MM.1S (cell line): ENCODE measurements around the gene GRID2IP.

Experiments
- DNase-seq: peaks from one replicate; pipeline ENCODE4 v3.0.0-alpha.2; 2015
- H2AFZ ChIP-seq: fragments of 300-600 bp; sonication (generic); 2 replicates; pipeline ENCODE4 v1.6.0; 2016; ENCODE audit warnings: antibody characterized with exemption, low read length
- H3F3A ChIP-seq: fragments of 300-600 bp; sonication (generic); 2 replicates; pipeline ENCODE4 v1.6.1; 2016; ENCODE audit warnings: mild to moderate bottlenecking, antibody characterized with exemption, low read length, moderate library complexity, mixed read lengths; ENCODE audit not compliant: insufficient read depth
- H3K27ac ChIP-seq: fragments of 300-600 bp; sonication (generic); 2 replicates; pipeline ENCODE4 v1.5.1; 2016; ENCODE audit warnings: mild to moderate bottlenecking, low read length
- H3K27me3 ChIP-seq: fragments of 300-600 bp; sonication (generic); replicated peaks from 2 replicates; pipeline ENCODE4 v1.6.0; 2016; ENCODE audit warnings: low read length; ENCODE audit not compliant: insufficient read depth
- H3K36me3 ChIP-seq: fragments of 300-600 bp; sonication (generic); replicated peaks from 2 replicates; pipeline ENCODE4 v1.6.1; 2016; ENCODE audit warnings: mild to moderate bottlenecking, low read length, mixed read lengths; ENCODE audit not compliant: insufficient read depth
- H3K4me1 ChIP-seq: fragments of 300-600 bp; sonication (generic); 2 replicates; pipeline ENCODE4 v1.6.1; 2016; ENCODE audit warnings: low read length, mixed read lengths
- H3K4me2 ChIP-seq: fragments of 300-600 bp; sonication (generic); 2 replicates; pipeline ENCODE4 v1.6.0; 2016; ENCODE audit warnings: low read depth, low read length
- H3K4me3 ChIP-seq: fragments of 300-600 bp; sonication (generic); 2 replicates; pipeline ENCODE4 v1.5.1; 2016; ENCODE audit warnings: low read length, mixed read lengths
- H3K79me2 ChIP-seq: fragments of 300-600 bp; sonication (generic); 2 replicates; pipeline ENCODE4 v1.6.1; 2016; ENCODE audit warnings: mixed run types, low read length, mixed read lengths
- H3K9ac ChIP-seq: fragments of 300-600 bp; sonication (generic); 2 replicates; pipeline ENCODE4 v1.6.1; 2016; ENCODE audit warnings: low read length, mixed read lengths
- H3K9me2 ChIP-seq: fragments of 300-600 bp; sonication (generic); replicated peaks from 2 replicates; pipeline ENCODE4 v1.6.1; 2016; ENCODE audit warnings: mild to moderate bottlenecking, low read length, mixed read lengths; ENCODE audit not compliant: insufficient read depth
- H3K9me3 ChIP-seq: fragments of 300-600 bp; sonication (generic); replicated peaks from 2 replicates; pipeline ENCODE4 v1.6.1; 2016; ENCODE audit warnings: mild to moderate bottlenecking, low read length, mixed read lengths; ENCODE audit not compliant: insufficient read depth
- H4K20me1 ChIP-seq: fragments of 300-600 bp; sonication (generic); 2 replicates; pipeline ENCODE4 v1.6.1; 2016; ENCODE audit warnings: mild to moderate bottlenecking, low read length, moderate library complexity, mixed read lengths; ENCODE audit not compliant: insufficient read depth
- EZH2 ChIP-seq: fragments of 300-600 bp; sonication (generic); optimal IDR thresholded peaks from 2 replicates; pipeline ENCODE3; 2017; ENCODE audit warnings: low read depth, mild to moderate bottlenecking, antibody characterized with exemption, low read length, mixed read lengths
- EZH2phosphoT487 ChIP-seq: fragments of 300-600 bp; sonication (generic); IDR thresholded peaks from 2 replicates; pipeline ENCODE4 v1.6.1; 2018; ENCODE audit warnings: antibody characterized with exemption, low read length
- TF ChIP-seq, protein P1 (sequence below): fragments of 300-600 bp; sonication (generic); IDR thresholded peaks from 2 replicates; pipeline ENCODE4 v1.5.1; 2016; ENCODE audit warnings: antibody characterized with exemption, low read length, mixed read lengths

GRID2IP gene

DNA sequence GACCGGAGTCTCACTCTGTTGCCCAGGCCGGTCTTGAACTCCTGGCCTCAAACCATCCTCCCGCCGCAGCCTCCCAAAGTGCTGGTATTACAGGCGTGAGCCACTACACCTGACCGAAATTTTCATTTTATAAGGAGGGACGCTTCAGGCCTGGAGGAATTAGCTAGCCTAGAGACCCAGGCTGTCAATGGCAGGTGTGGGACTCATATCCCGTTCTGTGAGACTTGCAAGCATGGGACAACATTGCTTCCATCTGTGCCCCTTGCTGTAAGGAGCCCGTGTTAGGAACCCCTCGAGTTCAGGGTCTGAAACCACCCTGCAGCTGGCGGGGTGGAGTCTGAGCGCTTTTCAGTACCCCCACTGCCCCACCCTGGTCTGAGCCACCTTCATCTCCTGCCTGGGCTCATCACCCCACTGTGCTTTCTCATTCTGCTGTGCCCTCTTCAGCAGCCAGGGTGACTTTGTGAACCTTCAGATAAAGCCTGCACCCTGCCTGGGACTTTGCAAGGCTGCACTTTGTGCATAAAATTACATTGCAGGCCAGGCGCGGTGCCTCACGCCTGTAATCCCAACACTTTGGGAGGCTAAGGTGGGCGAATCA, 102.2 kb downstream of the GRID2IP start:
- Histone ChIP-seq H2AFZ (no peak overlapping the region), H4K20me1 (no peaks in the 10 kb centered on the region), H3K9me3 (no peaks in the 10 kb centered on the region), H3F3A (peaks cover 5% of the 10 kb centered on the region), H3K27ac (no peak overlapping the region), H3K4me3 (no peak overlapping the region), H3K9me2 (no peaks in the 10 kb centered on the region), H3K79me2 (peaks cover 37% of the 10 kb centered on the region), H3K4me1 (no peaks in the 10 kb centered on the region), H3K36me3 (0 out of 2 replicates have a peak, but pooled peaks cover 5% of the 10 kb centered on the region), H3K9ac (no peak overlapping the region), H3K4me2 (no peak overlapping the region), H3K27me3 (no peaks in the 10 kb centered on the region)
- TF ChIP-seq EZH2phosphoT487 (no peak), EZH2 (no peak)
- TF ChIP-seq, protein P1, sequence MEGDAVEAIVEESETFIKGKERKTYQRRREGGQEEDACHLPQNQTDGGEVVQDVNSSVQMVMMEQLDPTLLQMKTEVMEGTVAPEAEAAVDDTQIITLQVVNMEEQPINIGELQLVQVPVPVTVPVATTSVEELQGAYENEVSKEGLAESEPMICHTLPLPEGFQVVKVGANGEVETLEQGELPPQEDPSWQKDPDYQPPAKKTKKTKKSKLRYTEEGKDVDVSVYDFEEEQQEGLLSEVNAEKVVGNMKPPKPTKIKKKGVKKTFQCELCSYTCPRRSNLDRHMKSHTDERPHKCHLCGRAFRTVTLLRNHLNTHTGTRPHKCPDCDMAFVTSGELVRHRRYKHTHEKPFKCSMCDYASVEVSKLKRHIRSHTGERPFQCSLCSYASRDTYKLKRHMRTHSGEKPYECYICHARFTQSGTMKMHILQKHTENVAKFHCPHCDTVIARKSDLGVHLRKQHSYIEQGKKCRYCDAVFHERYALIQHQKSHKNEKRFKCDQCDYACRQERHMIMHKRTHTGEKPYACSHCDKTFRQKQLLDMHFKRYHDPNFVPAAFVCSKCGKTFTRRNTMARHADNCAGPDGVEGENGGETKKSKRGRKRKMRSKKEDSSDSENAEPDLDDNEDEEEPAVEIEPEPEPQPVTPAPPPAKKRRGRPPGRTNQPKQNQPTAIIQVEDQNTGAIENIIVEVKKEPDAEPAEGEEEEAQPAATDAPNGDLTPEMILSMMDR = no peak
- no peak for DNase-seq

DNA sequence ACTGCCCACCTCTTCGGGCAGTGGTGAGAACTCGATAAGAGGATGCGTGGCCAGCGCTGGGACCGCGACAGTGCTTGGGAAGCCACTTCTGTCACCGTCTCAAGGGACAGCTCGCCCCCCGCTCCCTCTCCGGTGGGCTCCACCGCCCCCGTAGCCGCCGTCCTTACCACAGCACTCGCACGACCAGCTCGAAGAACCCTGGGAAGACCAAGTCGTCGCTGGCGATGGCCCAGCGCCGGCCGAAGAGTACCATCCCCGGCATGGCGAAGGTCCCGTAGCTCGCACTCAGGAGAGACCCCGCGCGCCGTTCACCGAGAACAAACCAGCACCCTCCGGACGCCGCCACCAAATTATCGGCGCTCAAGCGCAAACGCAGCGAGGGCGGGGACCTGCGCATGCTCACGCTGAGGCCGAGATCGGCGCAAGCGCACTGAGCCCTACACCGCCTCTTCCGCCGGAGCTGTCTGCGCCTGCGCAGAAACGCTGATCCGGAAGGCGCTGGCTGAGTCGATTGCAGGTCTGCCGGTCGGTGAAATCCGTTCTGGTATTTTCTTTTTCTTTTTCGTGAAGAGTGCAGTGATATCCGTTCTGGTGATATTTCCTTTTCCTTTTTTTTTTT, 103.6 kb downstream of the GRID2IP start, which contains the start of gene DAGLB:
Gene DAGLB (minus strand): TSS at position 374 of the 619 bp plus-strand sequence. CDS start 112 bp downstream, at position 262.
- H3F3A ChIP-seq = peaks cover 5% of the 10 kb centered on the region

More for the DNA sequence above, 103.6 kb downstream of the GRID2IP start, which contains the start of gene DAGLB:
- H3K36me3 ChIP-seq = peaks cover 11% of the 10 kb centered on the region
- peak within 1 kb of the TSS; percentile 85 for H3K9ac ChIP-seq
- peak; percentile 96 for DNase-seq
- no peaks in the 10 kb centered on the region for H3K9me2 ChIP-seq
- H3K79me2 ChIP-seq = peaks cover 48% of the 10 kb centered on the region
- peak within 1 kb of the TSS; percentile 81 for H2AFZ ChIP-seq
- no peaks in the 10 kb centered on the region for H3K9me3 ChIP-seq
- H3K27ac ChIP-seq = peak within 1 kb of the TSS; percentile 55; the same call in 1 of the 2 replicates
- H4K20me1 ChIP-seq = no peaks in the 10 kb centered on the region
- H3K27me3 ChIP-seq = no peaks in the 10 kb centered on the region
- H3K4me2 ChIP-seq = peak within 1 kb of the TSS; percentile 76
- TF ChIP-seq EZH2phosphoT487 = no peak
- H3K4me3 ChIP-seq = peak within 1 kb of the TSS; percentile 97
- H3K4me1 ChIP-seq = no peaks in the 10 kb centered on the region
